Central memory CD8-positive, alpha-beta T cell (primary cell): ENCODE data around the gene TMEM184B.
"Not testable (repeated sequence)": the region's sequence is repeated elsewhere in the genome, so short reads cannot be mapped to it uniquely, and the experiment has no call there.

Experiments used
- ATAC-seq: fragments of 150-1000 bp; cut with Tn5 transposase; replicated peaks from 2 replicates; pipeline ENCODE4 v1.10.0; 2022; ENCODE audit warnings: mild to moderate bottlenecking, moderate FRiP score, moderate number of reproducible peaks; ENCODE audit not compliant: poor library complexity, severe bottlenecking; ENCODE audit errors: extremely low read depth
- DNase-seq, 2 donors: peaks; one replicate each; pipeline ENCODE4 v3.0.0; 2021; ENCODE audit warnings: low spot score in 2 of 2
- H3K27ac Mint-ChIP-seq: one replicate; pipeline ENCODE4 v1.8.0; 2022; ENCODE audit warnings: low read depth, mild to moderate bottlenecking, moderate library complexity, mixed read lengths
- H3K27me3 Mint-ChIP-seq: one replicate; pipeline ENCODE4 v1.8.0; 2022; ENCODE audit warnings: mixed read lengths
- H3K36me3 Mint-ChIP-seq: one replicate; pipeline ENCODE4 v1.8.0; 2022; ENCODE audit warnings: mild to moderate bottlenecking, moderate library complexity, mixed read lengths; ENCODE audit not compliant: insufficient read depth
- H3K4me1 Mint-ChIP-seq: one replicate; pipeline ENCODE4 v1.8.0; 2022; ENCODE audit warnings: mixed read lengths
- H3K4me3 Mint-ChIP-seq: one replicate; pipeline ENCODE4 v1.8.0; 2022; ENCODE audit warnings: mild to moderate bottlenecking, moderate library complexity, mixed read lengths
- H3K9me3 Mint-ChIP-seq: one replicate; pipeline ENCODE4 v1.8.0; 2022; ENCODE audit warnings: mixed read lengths

The TMEM184B gene

DNA sequence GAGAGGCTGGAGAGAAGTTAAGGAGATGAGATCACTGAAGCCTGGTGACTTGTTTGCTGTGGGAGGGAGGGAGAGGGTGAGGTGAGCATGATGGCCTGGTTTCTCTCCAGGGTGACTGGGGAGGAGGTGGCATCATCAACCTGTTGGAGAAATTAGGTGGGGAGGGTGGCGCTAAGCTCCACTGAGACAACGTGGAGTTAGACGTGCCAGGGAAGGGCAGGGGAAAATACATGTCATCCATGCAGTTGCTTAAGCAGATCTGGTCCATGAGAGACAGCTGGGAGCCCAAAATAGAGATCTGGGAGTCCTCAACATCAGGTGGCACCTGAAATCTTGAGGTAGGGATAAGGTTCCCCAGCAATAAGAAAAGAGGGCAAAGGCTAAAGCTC lies 80.3 kb downstream of the TMEM184B start:
- H3K9me3 Mint-ChIP-seq, result no peaks in the 10 kb centered on the region
- peaks cover 6% of the 10 kb centered on the region for H3K4me1 Mint-ChIP-seq
- no peak for ATAC-seq
- H3K27me3 Mint-ChIP-seq, result peaks cover 21% of the 10 kb centered on the region
- peak overlapping the region; percentile 16 for H3K27ac Mint-ChIP-seq
- H3K36me3 Mint-ChIP-seq, result peaks cover 3% of the 10 kb centered on the region
- no peak overlapping the region for H3K4me3 Mint-ChIP-seq
- DNase-seq, result no peak

DNA sequence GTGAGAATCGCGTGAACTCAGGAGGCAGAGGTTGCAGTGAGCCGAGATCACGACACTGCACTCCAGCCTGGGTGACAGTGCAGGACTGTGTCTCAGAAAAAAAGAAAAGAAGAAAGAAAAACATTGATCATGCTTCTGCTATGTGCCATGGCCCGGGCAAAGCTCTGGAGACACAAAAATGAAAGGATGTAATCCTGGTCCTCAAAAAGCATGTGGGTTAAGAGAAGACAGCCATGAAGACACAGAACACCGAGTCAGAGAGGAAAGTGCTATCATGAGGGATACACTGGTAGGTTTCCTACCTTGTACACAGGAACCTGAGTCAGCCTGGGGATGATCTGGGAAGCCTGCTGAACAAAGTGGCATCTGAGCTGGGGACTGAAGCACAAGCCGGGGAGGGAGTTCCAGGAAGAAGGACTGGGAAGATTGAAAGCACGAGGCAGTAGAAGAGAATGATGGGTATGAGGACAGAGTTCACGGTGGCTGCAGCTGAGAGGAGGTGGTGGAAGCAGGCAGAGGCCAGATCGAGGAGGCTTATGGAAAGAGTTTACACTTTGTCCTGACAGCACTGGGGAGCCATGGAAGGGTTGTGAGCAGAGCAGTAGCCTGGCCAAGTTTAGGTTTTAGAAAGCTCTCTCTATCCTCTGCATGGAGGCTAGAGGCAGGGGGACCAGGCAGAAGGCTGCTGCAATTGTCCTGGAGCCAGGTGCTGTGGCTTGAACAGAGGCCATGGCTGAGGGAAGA lies 80.9 kb downstream of the TMEM184B start:
- peaks cover 21% of the 10 kb centered on the region for H3K27me3 Mint-ChIP-seq
- H3K27ac Mint-ChIP-seq, result peak overlapping the region; percentile 16
- H3K4me1 Mint-ChIP-seq, result peaks cover 6% of the 10 kb centered on the region
- ATAC-seq, result no peak
- H3K9me3 Mint-ChIP-seq, result no peaks in the 10 kb centered on the region
- no peak overlapping the region for H3K4me3 Mint-ChIP-seq
- DNase-seq, result no peak
- H3K36me3 Mint-ChIP-seq, result peaks cover 3% of the 10 kb centered on the region

DNA sequence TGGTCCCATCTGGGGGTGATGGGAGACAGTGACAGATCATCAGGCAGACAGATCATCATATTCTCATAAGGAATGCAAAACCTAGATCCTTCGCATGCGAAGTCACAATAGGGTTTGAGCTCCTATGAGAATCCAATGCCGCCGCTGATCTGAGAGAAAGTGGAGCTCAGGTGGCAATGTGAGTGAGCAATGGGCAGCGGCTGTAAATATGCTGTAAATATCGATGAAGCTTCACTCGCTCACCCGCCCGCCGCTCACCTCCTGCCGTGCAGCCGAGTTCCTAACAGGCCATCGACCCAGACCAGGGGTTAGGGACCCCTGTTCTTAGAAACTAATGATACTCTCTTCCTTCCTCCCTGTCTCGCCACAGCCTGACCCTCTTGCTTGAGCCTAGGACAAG lies 81.8 kb downstream of the TMEM184B start:
- ATAC-seq, result no peak
- H3K4me3 Mint-ChIP-seq, result no peak overlapping the region
- peaks cover 6% of the 10 kb centered on the region for H3K4me1 Mint-ChIP-seq
- H3K36me3 Mint-ChIP-seq, result peaks cover 3% of the 10 kb centered on the region
- no peak overlapping the region for H3K27ac Mint-ChIP-seq
- no peaks in the 10 kb centered on the region for H3K9me3 Mint-ChIP-seq
- peaks cover 21% of the 10 kb centered on the region for H3K27me3 Mint-ChIP-seq
- no peak for DNase-seq

DNA sequence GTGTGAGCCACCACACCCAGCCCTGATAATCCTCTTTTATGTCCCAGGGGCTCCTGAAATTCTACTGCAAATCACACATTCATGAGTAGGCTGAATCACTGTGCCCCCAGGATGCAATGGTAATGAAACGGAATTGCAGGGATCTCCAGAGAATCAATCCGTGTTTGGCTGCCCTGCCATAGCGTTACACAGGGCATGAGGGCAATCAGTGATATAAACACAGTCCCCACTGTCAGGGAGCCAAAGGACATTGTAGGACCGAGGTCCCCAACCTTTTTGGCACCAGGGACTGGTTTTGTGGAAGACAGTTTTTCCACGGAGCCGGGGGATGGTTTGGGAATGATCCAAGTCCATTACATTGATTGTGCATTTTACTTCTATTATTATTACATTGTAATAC lies 82.2 kb downstream of the TMEM184B start:
- Mint-ChIP-seq H3K9me3 (no peaks in the 10 kb centered on the region), H3K4me3 (no peak overlapping the region), H3K27me3 (peaks cover 21% of the 10 kb centered on the region), H3K36me3 (peaks cover 3% of the 10 kb centered on the region), H3K4me1 (peaks cover 6% of the 10 kb centered on the region), H3K27ac (no peak overlapping the region)
- DNase-seq (no peak), ATAC-seq (no peak)

DNA sequence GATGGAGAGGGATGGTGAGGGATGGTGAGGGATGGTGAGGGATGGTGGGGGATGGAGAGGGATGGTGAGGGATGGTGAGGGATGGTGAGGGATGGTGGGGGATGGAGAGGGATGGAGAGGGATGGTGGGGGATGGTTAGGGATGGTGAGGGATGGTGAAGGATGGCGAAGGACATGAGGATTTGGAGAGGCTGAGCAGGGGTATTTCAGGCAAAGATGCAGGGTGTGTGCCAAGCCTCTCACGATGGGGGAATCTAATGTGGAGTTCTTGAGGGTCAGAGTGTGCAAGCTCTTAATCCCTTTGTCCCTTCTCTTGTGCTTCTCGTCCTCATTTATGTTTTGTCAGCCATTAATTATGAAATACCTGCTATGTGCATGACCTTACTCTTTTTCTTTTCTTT lies 83.7 kb downstream of the TMEM184B start:
- Mint-ChIP-seq H3K27me3 (peaks cover 17% of the 10 kb centered on the region), H3K36me3 (peaks cover 3% of the 10 kb centered on the region), H3K27ac (no peak overlapping the region), H3K4me1 (peaks cover under 1% of the 10 kb centered on the region), H3K4me3 (no peak overlapping the region), H3K9me3 (no peaks in the 10 kb centered on the region)
- DNase-seq (no peak), ATAC-seq (no peak)

DNA sequence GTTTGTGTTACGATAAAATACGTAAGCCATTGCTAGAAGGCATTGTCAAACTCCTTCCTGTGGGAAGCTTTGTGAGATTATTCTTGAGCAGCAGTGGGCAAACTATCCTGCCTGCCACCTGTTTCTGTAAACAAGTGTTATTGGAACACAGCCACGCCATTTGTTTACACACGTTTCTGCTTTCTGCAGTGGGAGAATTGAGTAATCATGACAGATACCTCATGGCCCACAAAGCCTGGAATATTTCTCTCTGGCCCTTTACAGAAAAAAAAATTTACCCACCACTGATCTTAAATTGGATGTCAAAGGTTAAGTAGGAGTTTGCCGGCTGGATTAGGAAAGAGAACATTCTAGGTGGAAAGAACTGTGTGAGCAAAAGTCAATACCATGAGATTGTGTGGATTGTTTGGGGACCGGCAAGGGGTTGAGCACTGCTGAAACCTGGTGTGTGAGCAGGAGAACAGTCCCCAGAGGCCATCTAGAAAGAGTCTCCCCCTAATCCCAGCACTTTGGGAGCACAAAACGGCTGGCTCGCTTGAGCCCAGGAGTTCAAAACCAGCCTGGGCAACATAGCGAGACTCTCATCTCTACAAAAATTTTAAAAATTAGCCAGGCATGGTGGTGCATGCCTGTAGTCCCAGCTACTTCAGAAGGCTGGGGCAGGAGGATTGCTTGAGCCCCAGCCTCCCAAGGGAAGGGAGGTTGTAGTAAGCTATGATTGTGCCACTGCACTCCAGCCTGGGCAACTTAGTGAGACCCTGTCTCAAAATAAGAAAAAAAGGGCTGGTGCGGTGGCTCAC lies 85.2 kb downstream of the TMEM184B start:
- ATAC-seq (no peak), DNase-seq (no peak)
- Mint-ChIP-seq H3K9me3 (no peaks in the 10 kb centered on the region), H3K4me1 (no peaks in the 10 kb centered on the region), H3K36me3 (peaks cover 3% of the 10 kb centered on the region), H3K4me3 (no peak overlapping the region), H3K27ac (no peak overlapping the region), H3K27me3 (peaks cover 11% of the 10 kb centered on the region)

DNA sequence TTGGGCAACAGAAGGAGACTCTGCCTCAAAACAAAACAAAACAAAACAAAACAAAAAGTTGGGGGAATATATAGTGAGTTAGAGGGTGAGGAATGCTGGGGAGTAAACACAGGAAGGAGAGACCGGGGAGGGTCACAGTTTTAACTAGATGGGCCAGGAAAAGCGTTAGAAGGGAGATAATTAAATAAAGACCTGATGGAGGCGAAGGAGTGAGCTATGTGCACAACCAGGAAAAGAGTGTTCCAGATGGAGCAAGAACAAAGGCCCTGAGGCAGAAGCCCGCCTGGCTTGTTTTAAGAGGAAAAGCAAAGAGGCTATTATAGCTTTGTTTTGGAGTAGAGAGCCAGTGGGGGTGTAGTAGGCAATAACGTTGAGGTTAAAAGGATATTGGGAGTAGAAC lies 86.4 kb downstream of the TMEM184B start:
- H3K36me3 Mint-ChIP-seq, result peaks cover 4% of the 10 kb centered on the region
- no peaks in the 10 kb centered on the region for H3K9me3 Mint-ChIP-seq
- H3K27me3 Mint-ChIP-seq, result peaks cover 5% of the 10 kb centered on the region
- no peak for ATAC-seq
- DNase-seq, result no peak
- H3K4me3 Mint-ChIP-seq, result no peak overlapping the region
- H3K27ac Mint-ChIP-seq, result no peak overlapping the region
- H3K4me1 Mint-ChIP-seq, result peaks cover 6% of the 10 kb centered on the region

DNA sequence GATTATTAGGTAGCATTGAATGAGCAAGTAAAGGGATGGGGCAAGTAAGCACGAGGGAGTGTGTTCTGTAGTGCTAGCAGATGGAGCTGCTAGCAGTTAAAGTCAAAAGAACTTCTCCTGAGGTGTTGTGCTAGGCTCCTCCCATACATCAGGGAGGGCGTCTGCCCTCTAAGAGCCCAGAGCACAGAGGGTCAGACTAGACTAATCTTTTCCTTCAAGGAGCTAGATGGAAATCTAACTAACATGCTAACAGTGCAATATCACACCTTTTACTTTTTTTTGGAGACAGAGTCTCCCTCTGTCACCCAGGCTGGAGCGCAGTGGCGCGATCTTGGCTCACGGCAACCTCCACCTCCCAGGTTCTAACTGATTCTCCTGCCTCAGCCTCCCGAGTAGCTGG lies 88.0 kb downstream of the TMEM184B start:
- H3K4me3 Mint-ChIP-seq, result no peak overlapping the region

DNA sequence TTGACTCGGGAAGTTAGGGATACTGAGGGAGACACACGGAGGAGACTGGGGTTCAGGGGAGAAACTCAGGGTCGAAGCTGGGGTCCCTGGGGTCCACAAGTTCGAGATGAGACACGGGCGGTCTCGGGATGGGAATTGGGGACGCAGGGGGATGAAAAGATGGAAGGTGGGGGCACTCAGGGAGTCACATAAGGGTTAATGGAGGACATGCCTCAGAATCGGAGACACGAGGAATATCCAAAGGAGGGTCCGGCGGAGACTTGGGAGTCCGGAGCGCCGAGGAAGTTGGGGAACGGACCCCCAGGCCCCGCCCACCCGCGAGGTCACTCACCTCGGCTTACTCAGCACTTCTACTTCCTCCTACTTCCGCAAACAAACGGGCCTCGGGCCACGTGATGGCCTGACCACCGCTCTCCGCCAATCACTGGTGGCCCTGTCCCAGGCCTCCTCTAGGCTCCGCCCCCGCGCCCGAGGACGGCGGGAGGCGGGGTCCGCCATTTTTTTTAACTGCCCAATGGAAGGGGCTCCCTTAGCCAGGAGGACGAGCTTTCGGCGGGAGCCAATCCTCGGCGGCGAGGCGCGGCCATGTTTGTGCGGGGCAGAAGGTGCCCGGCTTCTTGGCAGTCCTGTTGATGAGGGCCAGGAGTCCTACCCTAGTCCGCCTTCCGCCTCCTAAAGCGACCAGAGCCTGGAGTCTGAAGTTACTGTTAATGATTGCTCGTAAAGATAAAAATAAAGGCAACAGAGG lies 91.2 kb downstream of the TMEM184B start, which contains the start of gene PLA2G6:
TSS of gene PLA2G6 (minus strand) at position 378 of the 748 bp plus-strand sequence. CDS start 12,404 bp downstream, outside the sequence.
- H3K4me1 Mint-ChIP-seq, result peaks cover 39% of the 10 kb centered on the region
- peaks cover 12% of the 10 kb centered on the region for H3K36me3 Mint-ChIP-seq
- ATAC-seq (peak; percentile 81), DNase-seq (peak; percentile 94 to 95)
- no peaks in the 10 kb centered on the region for H3K9me3 Mint-ChIP-seq
- H3K27ac Mint-ChIP-seq, result peak within 1 kb of the TSS; percentile 92
- no peaks in the 10 kb centered on the region for H3K27me3 Mint-ChIP-seq
- H3K4me3 Mint-ChIP-seq, result peak within 1 kb of the TSS; percentile 90

More for the DNA sequence above, 88.0 kb downstream of the TMEM184B start:
- Mint-ChIP-seq H3K36me3 (peaks cover 10% of the 10 kb centered on the region), H3K4me1 (peaks cover 23% of the 10 kb centered on the region), H3K9me3 (no peaks in the 10 kb centered on the region), H3K27ac (no peak overlapping the region), H3K27me3 (no peaks in the 10 kb centered on the region)
- ATAC-seq (no peak), DNase-seq (no peak)

DNA sequence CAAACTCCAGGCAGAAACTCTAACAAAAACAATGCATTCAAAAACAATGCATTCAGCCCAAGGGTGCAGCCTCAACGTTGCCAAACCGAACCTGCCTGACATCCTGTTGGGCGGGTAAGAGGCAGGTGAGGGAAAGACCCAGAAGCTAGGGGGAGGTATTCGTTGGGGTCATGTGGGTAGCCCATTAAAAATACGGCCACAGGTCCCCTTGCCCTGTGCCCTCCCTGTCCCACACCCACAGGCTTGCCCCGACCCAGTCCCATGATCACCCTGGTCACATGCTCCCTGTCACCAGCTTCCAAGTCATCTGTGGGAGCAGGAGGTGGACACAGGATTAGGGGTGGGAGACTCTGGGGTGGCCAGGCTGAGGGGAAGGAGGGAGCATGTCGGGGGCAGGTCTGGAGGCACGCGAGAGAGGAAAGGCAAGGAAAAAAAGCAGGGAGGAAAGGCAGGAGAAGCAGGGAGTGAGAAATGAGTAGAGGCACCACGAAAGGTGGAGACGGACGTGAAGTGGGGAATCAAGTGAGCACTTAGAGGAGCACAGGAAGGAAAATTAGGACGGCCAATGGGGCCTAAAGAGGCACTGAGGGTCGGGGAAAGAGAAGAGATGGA lies 91.9 kb downstream of the TMEM184B start:
- peak overlapping the region; percentile 90 for H3K4me3 Mint-ChIP-seq
- H3K36me3 Mint-ChIP-seq, result peaks cover 15% of the 10 kb centered on the region
- H3K4me1 Mint-ChIP-seq, result peaks cover 46% of the 10 kb centered on the region
- peak in 1 of 2 donors; percentile 49 for DNase-seq
- no peaks in the 10 kb centered on the region for H3K27me3 Mint-ChIP-seq
- peak overlapping the region; percentile 92 for H3K27ac Mint-ChIP-seq
- ATAC-seq, result peak; percentile 56
- H3K9me3 Mint-ChIP-seq, result no peaks in the 10 kb centered on the region

DNA sequence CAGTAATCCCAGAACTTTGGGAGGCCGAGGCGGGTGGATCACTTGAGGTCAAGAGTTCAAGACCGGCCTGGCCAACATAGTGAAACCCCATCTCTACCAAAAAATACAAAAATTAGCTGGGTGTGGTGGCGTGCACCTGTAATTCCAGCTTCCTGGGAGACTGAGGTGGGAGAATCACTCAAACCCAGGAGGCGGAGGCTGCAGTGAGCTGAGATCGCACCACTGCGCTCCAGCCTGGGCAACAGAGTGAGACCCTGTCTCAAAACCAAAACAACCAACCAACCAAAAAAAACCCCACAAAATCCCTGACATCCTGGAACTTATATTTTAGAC lies 94.2 kb downstream of the TMEM184B start:
- not testable (repeated sequence) for H3K27me3 Mint-ChIP-seq, H3K9me3 Mint-ChIP-seq, ATAC-seq, H3K4me3 Mint-ChIP-seq, DNase-seq
- peaks cover 60% of the 10 kb centered on the region for H3K4me1 Mint-ChIP-seq
- peak overlapping the region; percentile 92 for H3K27ac Mint-ChIP-seq
- peaks cover 15% of the 10 kb centered on the region for H3K36me3 Mint-ChIP-seq

DNA sequence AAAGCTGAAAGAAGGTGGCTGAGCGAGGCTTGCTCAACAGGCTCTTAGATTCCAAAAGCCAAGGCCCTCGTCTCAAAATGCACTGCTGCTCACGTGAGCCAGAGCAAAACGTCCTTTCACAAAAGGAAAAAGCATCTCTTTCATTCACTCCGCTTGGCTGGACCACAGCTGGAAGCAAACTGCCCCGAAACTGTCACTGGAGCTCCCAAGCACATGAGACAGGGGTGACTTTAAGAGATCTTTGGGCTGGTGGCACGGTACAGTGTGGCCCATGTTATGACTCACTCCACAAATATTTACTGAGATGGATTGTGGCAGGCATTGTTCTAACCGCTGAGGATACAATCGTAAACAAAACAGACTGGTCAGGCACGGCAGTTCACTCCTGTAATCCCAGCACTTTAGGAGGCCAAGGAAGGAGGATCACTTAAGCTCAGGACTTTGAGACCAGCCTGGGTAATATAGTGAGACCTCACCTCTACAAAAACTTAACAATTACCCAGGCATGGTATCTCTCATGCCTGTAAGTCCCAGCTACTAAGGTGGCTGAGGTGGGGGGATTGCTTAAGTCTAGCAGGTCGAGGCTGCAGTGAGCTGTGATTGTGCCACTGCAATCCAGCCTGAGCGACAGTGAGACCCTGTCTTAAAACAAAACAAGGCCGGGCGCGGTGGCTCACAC lies 94.7 kb downstream of the TMEM184B start:
- Mint-ChIP-seq H3K36me3 (peaks cover 16% of the 10 kb centered on the region), H3K9me3 (no peaks in the 10 kb centered on the region), H3K4me1 (peaks cover 65% of the 10 kb centered on the region), H3K27me3 (no peaks in the 10 kb centered on the region), H3K4me3 (no peak overlapping the region), H3K27ac (peak overlapping the region; percentile 92)
- DNase-seq (no peak), ATAC-seq (no peak)
